Pulmonary artery endothelial cell (primary cell): Measurements from ENCODE around the gene ZBTB49. TPM values are rescaled to one million over a fixed set of nuclear protein-coding genes. Genes with fewer than 3 reads are reported as not detected.
A peak's percentile ranks its signal among the peaks of the same experiment; 100 is the strongest.
"Not testable (repeated sequence)": the region's sequence is repeated elsewhere in the genome, so short reads cannot be mapped to it uniquely, and the experiment has no call there.

Source experiments
- DNase-seq: peaks from one replicate; pipeline ENCODE4 v3.0.0-alpha.2; 2011; ENCODE audit warnings: low read depth, low spot score
- total RNA-seq: library from RNA; depleted of rRNA; stranded (reverse); fragments of >200 nt; gene quantifications from 2 replicates; pipeline ENCODE4 v1.2.3, GENCODE V29; 2014

The ZBTB49 gene, protein sequence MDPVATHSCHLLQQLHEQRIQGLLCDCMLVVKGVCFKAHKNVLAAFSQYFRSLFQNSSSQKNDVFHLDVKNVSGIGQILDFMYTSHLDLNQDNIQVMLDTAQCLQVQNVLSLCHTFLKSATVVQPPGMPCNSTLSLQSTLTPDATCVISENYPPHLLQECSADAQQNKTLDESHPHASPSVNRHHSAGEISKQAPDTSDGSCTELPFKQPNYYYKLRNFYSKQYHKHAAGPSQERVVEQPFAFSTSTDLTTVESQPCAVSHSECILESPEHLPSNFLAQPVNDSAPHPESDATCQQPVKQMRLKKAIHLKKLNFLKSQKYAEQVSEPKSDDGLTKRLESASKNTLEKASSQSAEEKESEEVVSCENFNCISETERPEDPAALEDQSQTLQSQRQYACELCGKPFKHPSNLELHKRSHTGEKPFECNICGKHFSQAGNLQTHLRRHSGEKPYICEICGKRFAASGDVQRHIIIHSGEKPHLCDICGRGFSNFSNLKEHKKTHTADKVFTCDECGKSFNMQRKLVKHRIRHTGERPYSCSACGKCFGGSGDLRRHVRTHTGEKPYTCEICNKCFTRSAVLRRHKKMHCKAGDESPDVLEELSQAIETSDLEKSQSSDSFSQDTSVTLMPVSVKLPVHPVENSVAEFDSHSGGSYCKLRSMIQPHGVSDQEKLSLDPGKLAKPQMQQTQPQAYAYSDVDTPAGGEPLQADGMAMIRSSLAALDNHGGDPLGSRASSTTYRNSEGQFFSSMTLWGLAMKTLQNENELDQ
- 3.4 and 4.6 TPM in 2 replicates for total RNA-seq

DNA sequence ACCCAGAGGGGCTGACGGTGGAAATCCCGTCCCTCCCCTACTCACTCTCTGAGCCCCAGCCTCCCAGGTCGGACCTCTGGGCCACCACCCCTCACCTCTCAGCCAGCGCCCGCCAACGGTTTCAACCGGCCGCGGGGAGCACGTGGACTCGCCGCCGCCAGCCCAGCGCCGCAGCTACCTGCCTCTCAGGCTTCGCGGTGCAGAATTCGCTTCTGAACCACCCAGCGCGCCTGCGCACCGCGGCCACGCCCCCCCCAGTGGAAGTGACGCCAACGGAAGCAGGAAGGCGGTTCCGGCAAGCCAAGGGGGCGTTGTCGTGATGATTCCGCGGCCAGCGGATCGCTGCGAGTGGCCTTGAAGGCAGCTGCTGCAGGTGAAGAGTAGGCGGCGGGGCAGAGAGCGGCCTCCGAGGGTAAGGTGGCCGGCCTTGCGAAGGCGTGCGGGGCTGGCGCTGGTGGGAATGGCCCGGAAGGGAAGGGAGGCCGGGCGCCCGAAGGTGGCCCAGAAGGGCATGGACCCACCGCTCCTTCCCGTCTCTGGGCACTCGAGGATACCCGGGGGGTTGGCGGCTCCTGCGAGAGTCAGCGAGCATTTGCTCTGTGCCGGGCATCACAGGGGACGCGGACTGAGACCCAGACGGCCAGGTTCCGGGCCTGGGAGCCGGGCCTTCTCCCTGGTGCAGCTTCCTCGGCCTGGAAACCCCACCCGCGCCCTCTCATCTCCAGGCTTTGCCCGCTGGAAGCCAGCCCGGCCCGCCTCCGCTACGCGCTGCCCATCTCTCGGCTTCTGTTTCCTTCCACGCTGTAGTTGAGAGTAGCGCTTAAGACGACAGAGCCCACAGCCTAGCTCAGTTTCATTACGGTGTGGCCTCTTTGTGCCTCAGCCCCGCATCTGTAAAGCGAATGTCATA is at the start of gene ZBTB49, which contains the start of gene LYAR:
ZBTB49 (plus strand) TSS at position 311 of the 910 bp plus-strand sequence. CDS start 9,695 bp downstream, outside the sequence.
LYAR (minus strand) TSS at position 214 of the 910 bp plus-strand sequence. CDS start 6,412 bp downstream, outside the sequence.
- DNase-seq: peak; percentile 63

DNA sequence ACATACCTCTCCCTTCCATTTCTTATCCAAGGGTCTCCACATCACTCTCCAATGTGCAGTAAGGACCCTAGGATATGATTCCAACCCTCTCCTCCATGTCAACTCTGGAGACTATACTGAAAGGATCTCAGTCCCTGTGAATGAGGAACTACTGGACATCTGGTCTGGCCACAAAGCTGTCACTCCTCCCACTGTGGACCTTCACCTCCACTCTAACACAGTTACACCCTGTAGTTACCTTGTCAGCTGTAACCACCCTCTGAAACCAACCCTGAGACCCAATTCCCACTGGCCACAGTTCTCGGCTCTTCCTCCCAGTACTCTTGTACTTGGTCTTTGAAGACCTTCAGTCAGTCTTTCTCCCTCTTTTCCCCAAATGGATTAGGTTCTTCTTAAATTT is 44.9 kb upstream of the ZBTB49 start:
- no peak for DNase-seq

DNA sequence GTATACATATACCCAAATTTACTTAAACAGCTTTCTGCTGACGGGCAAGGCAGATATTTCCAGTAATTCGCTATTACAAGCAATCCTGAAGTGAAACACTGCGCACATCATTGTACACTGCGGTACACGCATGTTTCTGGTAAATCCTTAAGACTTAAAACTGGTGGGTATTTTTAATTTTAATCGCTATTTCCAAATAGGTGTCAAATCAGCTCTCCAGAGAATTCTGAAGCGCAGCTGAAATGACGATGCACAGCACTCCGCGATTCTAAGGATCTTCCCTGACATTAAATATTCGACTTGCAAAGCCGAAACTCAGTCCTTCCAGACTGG is 42.4 kb upstream of the ZBTB49 start:
- DNase-seq: no peak

DNA sequence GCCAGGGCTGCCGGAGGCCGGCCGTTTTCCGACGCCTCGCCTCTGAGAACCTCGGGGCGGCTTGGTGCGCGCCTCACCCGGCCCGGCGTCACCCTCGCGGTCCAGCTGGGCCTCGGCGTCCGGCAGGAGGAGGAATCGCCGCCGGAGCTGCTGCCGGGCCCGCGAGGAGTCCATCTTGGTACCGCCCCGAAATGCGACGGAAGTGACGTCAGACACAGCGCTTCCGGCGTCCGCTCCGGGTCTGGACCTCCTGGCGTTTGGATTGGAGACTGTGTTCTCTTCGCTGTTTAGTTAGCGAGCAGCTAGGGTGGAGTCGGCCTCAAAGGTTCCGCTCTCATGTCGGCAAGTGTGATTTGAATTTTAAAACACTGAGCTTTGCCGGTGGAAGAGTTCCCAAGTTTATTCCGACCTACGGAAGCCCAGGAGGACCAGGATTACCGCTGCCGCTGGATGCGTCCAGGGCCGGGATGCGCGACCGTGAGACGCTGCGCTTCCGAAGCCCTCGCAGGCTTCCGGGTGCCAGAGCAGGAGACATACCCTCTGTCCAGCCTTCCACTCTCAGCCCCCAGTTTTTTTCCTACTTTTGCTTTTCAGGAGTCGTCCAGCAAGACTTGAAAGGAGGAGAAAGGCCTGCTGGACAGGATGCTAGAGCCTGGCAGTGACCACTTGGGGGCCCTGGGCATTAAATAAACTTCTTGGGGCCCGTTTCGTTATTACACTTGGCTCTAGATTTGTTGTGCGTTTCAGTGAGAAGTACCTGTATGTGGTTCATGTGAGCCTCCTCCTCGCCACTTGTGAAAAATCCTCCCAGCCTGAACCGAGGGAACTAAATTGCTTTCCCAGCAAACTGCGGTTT is 41.8 kb upstream of the ZBTB49 start, which contains the start of gene TMEM128:
TMEM128 (minus strand) TSS at position 195 of the 856 bp plus-strand sequence; CDS start at position 174, 21 bp downstream.
- DNase-seq: peak; percentile 73

DNA sequence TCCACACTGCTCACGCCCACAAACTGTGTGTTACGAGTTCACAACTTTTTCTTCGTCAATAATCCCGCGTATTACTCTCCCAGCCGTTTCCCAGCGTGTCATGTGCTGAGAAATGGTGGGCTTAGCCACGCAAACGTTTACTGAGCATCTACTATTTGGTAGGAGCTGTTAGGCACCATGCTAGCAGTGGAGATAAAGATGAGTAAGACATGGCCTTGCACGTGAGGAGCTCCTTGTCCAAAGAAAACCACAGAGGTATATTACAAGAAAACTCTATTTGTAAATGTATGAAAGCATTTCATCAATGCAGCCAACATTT is 41.2 kb upstream of the ZBTB49 start:
- DNase-seq: no peak

DNA sequence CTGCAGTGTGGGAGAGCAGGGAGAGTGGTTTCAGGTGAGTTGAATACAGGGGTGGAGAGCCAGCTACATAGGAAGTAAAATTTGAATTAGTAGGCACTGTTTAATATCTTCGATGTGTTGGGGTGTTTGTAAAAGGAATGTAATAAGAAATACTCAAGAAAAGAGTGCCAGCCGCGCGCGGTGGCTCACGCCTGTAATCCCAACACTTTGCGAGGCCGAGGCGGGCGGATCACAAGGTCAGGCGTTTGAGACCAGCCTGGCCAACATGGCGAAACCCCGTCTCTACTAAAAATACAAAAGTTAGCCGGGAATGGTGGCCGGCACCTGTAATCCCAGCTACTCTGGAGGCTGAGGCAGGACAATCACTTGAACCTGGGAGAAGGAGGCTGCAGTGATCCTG is 40.7 kb upstream of the ZBTB49 start:
- DNase-seq: not testable (repeated sequence)

DNA sequence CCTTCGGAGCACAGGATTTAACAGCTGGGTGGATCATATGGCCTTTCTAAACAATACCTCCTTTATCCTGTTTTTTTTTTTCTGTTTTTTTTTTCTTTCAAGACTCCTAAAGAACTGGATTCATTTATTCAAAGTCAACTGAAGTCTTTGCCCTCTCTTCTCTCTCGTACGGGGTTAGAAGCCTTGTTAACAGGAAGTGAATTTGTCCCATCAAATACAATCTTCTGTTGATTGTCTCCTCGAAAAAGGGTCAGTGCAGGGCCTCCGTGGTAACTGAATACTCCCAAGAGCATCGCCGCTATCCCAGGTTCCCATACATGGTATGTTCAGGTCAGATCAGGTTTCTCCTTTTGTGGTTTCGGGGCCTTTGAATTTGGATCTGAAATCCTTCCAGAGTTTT is 40.2 kb upstream of the ZBTB49 start:
- DNase-seq: no peak

DNA sequence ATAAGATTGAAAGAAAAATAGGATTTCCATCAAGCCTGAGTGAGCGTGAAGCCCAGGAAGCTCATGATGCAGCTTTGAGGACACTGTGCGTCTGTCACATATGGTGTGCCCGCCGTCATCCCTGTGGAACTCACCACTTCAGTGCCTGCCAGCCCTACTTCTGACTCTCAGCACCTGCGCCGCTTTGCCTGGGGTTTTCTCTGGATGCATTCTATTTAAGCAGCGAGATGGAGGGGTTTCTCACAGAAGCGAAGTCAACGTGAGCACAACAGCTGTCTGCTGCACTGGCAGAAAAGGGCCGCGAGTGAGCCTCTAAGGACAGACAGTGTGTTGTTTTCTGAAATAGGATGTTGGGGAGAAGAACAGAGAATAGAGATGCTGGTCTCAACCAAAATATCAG is 35.9 kb upstream of the ZBTB49 start:
- DNase-seq: no peak

DNA sequence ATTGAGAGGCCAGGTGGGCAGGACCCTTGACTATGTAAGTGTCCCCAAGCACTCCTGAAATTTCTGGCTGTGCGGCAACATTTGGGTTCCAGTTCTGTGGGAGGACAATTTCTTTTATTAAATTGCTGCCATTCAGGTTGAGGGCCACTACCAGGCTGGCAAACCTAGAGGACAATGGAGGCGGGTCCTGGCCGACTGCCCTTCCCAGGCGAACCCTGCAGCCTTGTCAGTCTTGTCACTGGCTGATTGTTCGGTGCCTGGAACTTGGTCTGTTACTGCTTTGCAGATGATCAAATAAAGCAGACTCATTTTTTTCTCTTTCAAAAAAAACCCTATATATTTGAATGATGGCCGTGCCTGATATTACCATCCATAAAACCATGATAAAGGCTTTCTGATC is 35.4 kb upstream of the ZBTB49 start:
- DNase-seq: no peak

DNA sequence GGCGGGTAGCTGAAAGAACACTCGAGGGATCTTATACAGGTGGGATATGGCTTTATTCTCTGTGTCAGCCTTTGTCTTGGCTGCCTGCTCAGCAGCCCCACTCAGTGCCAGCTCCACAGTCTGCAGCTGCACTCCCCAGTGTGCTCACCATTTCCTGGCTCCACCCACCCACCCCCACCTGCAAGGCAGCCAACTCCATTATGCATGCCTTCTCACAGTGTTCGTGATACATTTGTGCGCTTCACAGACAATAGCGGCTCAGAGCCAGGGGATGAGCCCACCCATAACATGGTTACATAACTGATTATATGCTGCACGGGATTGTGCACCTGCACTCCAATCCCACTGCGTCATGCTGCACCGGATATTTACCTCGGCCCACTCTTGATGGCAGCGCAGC is 33.3 kb upstream of the ZBTB49 start:
- DNase-seq: no peak

DNA sequence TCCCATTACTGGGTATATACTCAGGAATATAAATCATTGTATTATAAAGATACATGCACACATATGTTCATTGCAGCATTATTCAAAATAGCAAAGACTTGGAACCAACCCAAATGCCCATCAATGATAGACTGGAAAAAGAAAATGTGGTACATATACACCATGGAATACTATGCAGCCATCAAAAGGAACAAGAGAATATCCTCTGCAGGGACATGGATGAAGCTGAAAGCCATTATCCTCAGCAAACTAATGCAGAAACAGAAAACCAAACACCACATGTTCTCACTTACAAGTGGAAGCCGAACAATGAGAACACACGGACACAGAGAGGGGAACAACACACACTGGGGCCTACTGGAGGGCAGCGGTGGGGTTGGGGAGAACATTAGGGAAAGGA is 32.3 kb upstream of the ZBTB49 start:
- not testable (repeated sequence) for DNase-seq

DNA sequence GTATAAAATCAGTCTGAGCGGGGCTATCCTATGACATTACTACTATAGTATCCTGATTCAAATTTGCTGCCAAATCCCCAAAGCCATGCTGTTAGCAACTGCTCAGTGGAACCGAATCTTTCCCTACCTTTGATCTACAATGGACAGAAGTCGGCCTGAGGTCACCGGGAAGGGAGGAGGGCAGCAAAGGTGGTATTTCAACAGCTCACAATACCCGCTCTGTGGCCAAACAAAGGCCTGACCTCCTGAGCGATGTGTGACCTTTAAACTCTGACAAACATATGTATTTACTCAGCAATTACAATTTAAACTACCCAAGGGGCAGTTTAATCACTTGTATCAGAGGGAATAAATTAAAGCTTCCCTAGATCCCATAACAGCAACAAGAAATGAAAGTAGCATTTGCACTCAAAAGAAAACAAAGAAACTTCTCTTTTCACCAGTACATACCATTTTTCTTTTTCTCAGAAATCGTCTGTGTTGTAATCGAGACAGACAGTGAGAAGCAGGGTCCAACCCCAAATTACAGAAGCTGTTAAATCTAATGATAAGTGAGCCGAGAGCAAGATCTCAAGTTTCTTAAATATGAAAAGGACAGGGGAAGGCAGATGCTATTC is 30.5 kb upstream of the ZBTB49 start:
- DNase-seq: no peak

DNA sequence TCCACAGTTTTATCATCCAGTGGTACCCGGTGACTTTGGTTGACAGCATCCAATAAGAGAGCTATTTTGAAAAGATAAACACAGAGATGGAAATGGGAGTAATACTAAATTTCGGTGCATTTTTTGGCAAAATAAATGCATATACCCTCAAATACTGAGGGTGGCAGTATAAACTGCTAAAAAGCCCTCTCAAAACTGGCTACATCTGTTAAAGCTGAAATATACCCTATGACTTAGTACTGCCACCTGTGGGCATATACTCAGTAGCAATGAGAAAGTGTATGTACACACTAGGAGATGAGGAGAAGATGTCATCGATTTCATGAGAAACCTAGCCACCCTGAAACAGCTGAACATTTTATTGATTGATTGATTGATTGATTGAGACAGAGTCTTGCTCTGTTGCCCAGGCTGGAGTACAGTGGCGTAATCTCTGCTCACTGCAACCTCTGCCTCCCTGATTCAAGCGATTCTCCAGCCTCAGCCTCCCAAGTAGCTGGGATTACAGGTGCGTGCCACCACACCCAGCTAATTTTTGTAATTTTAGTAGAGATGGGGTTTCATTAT is 29.8 kb upstream of the ZBTB49 start:
- DNase-seq: peak; percentile 60

DNA sequence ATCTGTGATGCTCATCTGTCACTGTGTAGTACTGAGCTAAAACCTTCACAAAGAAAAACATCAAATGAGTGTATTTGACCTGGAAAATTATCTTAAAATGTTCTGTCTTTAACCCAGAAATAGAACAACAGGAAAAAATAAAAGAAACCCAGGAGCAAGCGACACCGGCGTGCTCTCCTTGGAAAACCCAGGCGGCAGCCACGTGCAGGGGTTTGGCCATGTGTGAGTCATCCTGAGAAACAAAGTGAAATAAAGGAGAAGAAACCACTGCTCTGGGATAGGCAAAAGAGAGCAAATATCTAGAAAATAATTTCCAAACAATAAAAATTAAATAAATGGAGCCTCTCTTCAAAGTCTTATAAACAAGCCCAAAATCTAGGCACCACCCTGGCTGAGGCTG is 22.1 kb upstream of the ZBTB49 start:
- no peak for DNase-seq

DNA sequence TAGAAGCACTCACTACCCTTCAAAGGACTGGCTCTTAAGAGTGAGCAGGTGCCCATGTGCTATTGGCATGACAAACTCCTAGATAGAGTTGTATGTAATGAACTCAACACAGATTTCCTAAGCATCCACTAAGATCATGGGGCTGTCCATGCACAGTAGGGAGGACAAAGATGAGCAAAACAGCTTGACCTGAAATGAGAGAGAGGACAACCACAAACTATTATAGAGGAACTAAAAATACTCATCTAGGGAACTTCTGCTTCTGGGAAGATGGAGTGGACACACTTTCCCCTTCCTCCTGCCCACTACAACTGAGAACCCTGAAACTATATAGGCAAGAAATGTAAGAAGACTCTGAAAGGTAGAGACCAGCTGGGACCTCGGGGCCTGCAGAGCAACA is 21.3 kb upstream of the ZBTB49 start:
- no peak for DNase-seq

DNA sequence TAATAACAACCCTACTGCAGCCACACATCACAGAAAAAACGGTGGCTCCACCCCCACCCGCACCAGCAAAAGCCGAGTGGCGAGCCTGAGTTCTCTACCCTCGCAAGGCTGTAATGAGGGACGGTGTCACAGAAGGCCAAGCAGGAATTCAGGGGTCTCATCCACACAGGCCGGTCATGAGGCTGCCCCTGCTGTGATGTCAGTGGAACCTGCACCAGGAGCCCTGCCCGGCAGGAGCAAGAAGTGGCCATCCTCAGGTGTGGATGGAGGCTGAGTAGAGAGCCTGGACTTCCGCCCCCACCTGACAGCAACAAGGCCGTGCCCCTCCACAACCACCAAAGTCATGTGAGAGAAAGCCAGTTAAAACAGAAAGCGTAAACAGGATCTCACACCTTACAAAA is 20.7 kb upstream of the ZBTB49 start:
- DNase-seq: no peak

DNA sequence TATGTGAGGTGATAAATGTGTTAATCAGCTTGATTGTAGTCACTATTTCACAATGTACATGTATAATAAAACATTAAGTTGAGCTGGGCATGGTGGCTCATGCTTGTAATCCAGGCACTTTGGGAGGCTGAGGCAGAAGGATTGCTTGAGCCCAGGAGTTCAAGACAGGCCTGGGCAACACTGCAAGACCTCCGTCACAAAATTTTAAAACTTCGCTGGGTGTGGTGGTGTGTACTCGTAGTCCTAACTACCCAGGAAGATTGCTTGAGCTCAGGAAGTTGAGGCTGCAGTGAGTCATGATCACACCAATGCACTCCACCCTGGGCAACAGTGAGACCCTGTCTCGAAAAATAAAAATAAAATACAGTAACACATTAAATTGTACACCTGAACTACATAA is 20.2 kb upstream of the ZBTB49 start:
- DNase-seq: peak; percentile 54

DNA sequence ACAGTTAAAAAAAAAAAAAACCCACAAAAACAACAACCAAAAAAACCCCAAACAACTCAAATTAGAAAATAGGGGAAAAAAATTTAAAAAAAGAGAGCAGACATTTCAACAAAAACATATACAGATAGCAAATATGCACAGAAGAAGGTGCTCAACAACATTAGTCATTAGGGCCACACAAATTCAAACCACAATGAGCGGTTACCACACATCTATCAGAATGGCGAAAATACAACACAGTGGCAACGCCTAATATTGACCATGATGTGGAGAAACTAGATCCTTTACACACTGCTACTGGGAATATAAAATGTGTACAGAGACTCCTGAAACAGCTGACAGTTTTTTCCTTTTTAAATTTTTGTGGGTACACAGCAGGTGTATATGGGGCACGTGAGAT is 19.5 kb upstream of the ZBTB49 start:
- DNase-seq: no peak

DNA sequence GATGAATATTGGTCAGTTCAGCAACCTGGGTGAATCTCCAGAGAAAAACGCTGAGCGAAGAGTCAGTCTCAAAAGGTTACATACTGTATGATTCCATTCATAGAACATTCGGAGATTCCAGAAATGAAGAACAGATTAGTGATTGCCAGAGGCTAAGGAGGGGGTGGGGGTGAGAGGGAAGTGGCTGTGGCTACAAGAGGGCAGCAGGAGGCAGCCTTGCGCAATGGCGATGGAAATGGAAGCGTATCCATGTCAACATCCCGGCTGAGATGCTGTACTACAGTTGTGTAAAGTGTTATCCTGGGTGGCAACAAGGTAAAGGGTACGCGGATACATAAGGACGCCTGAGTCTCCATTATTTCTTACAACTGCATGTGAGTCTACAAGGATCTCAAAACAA is 18.1 kb upstream of the ZBTB49 start:
- DNase-seq: no peak

DNA sequence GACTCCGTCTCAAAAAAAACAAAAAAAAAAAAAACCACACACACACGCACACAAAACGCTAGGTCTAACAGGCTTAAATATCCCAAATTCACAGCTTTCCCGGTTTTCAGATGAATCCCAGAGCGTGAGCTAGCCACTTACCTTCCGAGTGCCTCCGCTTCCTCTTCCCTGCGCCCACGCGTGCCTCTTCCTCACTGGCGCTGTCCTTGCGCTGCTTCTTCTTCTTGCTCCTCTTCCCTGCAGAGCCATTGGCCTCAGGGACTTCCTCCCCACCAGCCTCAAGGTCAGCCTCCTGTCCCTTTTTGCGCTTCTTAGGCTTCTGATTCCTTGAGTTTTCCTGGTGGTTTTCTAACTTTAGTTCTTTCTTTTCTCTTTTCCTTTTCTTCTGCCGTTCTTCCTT is 15.8 kb upstream of the ZBTB49 start:
- DNase-seq: no peak
